ENCODE results near the gene MFF. TPM values are rescaled to one million over a fixed set of nuclear protein-coding genes. Genes with fewer than 3 reads are reported as not detected.
"Not testable (repeated sequence)": the region's sequence is repeated elsewhere in the genome, so short reads cannot be mapped to it uniquely, and the experiment has no call there.

MFF gene
- total RNA-seq, 1 donor from 2014 or later: 106 TPM

DNA sequence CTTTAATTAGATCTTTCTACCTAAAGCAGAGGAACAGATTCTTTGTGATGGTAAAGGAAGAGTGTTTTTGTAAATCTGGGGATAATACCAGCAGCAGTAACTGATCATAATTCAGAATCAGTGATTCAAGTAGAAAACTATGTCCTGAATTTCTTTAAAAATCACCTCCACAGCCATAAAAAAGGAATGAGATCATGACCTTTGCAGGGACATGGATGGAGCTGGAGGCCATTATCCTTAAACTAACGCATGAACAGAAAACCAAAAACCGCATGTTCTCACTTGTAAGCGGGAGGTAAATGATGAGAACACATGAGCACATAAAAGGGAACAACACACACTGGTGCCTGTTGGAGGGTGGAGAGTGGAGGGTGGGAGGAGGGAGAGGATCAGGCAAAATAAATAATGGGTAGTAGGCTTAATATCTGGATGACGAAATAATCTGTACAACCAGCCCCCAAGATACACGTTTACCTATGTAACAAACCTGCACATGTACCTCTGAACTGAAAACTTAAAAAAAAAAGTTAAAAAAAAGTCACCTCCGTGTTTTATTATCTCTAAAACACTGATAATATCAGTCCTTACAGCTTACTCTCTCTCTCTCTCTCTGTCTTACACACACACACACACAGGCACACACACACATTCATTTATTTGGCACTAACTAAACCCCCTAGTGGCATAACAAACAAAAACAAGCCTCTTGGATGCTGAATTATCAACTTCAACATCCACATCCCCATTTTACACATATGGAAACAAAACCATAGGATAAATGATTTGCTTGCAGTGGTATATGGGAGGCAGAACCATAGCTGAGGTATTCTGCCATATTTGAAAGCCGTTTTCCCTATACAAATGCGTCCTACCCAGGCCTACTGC, 52.7 kb downstream of the MFF start:
- H3K4me3 Mint-ChIP-seq (ENCODE audit: unreplicated experiment): no peak overlapping the region
- H3K27me3 Mint-ChIP-seq (ENCODE audit: unreplicated experiment): no peaks in the 10 kb centered on the region
- no peak for DNase-seq (ENCODE audit: low spot score)

DNA sequence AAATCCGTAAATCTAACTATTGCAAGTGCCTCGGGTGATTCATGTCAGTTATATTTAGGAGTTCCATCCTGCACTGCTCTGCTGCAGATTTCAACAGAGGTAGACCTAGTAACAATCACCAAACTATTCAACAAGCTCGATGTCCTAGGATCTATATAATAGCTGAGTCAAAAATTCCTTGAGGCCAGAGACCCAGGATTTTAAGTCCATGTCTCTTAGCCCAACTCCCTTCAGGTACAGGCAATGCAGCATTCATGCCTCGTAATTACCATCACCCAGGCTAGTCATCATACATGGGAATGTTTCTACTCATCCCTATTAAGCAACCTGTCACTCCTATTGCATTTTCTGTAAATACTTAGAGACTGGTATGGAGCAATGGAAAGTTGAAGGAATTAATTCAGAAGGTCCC, 53.3 kb downstream of the MFF start:
- Mint-ChIP-seq H3K4me3 (ENCODE audit: unreplicated experiment) (no peak overlapping the region), H3K4me1 (ENCODE audit: unreplicated experiment) (no peaks in the 10 kb centered on the region), H3K9me3 (ENCODE audit: unreplicated experiment) (no peaks in the 10 kb centered on the region), H3K36me3 (ENCODE audit: low read depth, unreplicated experiment) (no peaks in the 10 kb centered on the region), H3K27ac (ENCODE audit: unreplicated experiment) (no peak overlapping the region), H3K27me3 (ENCODE audit: unreplicated experiment) (no peaks in the 10 kb centered on the region)
- TF ChIP-seq, protein P1, sequence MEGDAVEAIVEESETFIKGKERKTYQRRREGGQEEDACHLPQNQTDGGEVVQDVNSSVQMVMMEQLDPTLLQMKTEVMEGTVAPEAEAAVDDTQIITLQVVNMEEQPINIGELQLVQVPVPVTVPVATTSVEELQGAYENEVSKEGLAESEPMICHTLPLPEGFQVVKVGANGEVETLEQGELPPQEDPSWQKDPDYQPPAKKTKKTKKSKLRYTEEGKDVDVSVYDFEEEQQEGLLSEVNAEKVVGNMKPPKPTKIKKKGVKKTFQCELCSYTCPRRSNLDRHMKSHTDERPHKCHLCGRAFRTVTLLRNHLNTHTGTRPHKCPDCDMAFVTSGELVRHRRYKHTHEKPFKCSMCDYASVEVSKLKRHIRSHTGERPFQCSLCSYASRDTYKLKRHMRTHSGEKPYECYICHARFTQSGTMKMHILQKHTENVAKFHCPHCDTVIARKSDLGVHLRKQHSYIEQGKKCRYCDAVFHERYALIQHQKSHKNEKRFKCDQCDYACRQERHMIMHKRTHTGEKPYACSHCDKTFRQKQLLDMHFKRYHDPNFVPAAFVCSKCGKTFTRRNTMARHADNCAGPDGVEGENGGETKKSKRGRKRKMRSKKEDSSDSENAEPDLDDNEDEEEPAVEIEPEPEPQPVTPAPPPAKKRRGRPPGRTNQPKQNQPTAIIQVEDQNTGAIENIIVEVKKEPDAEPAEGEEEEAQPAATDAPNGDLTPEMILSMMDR (IDR thresholded peaks at IDR 0.05; ENCODE audit: unreplicated experiment): no peak
- DNase-seq (ENCODE audit: low spot score): no peak

More for the DNA sequence above, 52.7 kb downstream of the MFF start:
- no peaks in the 10 kb centered on the region for H3K9me3 Mint-ChIP-seq (ENCODE audit: unreplicated experiment)
- H3K4me1 Mint-ChIP-seq (ENCODE audit: unreplicated experiment): no peaks in the 10 kb centered on the region
- no peak overlapping the region for H3K27ac Mint-ChIP-seq (ENCODE audit: unreplicated experiment)
- no peaks in the 10 kb centered on the region for H3K36me3 Mint-ChIP-seq (ENCODE audit: low read depth, unreplicated experiment)
- TF ChIP-seq, protein P1 (IDR thresholded peaks at IDR 0.05; ENCODE audit: unreplicated experiment): no peak

DNA sequence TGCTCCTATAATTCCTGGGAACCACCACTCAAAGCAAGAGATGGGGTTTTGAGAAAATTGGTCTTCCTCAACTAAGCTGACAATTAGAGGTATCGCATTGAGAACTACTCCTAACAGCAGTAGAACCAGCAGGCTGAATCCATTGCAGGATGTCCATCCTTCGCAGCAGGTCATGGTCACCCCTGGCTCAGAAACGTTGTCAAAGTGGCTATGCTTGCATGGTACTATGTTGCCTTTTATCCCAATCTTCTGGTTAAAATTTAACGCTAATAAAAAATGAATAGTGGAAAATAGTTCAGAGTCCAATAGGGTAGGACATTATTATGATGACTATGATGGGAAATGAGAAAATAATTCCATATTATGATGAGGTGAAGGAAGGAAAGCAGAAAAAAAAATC, 54.0 kb downstream of the MFF start, which contains the start of gene TM4SF20:
Gene TM4SF20, minus strand, starts transcription at position 212 of the 400 bp plus-strand sequence. Its CDS starts 38 bp downstream, at position 174.
- no peaks in the 10 kb centered on the region for H3K27me3 Mint-ChIP-seq (ENCODE audit: unreplicated experiment)
- DNase-seq (ENCODE audit: low spot score): no peak
- H3K27ac Mint-ChIP-seq (ENCODE audit: unreplicated experiment): no peak within 1 kb of the TSS
- no peaks in the 10 kb centered on the region for H3K9me3 Mint-ChIP-seq (ENCODE audit: unreplicated experiment)
- no peak within 1 kb of the TSS for H3K4me3 Mint-ChIP-seq (ENCODE audit: unreplicated experiment)
- H3K36me3 Mint-ChIP-seq (ENCODE audit: low read depth, unreplicated experiment): no peaks in the 10 kb centered on the region
- H3K4me1 Mint-ChIP-seq (ENCODE audit: unreplicated experiment): no peaks in the 10 kb centered on the region
- TF ChIP-seq, protein P1 (IDR thresholded peaks at IDR 0.05; ENCODE audit: unreplicated experiment): no peak

DNA sequence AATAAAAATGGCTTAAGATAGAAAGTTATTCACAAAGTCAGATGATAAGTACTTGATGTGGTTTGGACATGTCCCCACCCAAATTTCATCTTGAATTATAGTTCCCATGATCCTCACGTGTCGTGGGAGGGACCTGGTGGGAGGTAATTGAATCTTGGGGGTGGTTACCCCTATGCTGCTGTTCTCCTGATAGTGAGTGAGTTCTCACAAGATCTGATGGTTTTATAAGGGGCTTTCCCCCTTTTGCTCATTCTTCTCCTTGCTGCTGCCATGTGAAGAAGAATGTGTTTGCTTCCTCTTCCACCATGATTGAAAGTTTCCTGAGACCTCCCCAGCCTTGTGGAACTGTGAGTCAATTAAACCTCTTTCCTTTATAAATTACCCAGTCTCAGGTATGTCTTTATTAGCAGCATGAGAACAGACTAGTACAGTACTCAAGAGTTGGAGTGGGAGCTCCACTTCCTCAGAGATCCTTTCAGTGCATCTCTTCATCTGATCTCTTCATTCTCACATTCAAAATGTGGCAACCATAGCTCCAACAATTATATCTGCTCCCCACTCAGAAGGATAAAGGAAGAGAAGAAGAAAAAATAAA, 57.3 kb downstream of the MFF start:
- DNase-seq (ENCODE audit: low spot score); H3K36me3 Mint-ChIP-seq (ENCODE audit: low read depth, unreplicated experiment); H3K9me3 Mint-ChIP-seq (ENCODE audit: unreplicated experiment); H3K4me1 Mint-ChIP-seq (ENCODE audit: unreplicated experiment); H3K27ac Mint-ChIP-seq (ENCODE audit: unreplicated experiment); H3K27me3 Mint-ChIP-seq (ENCODE audit: unreplicated experiment); H3K4me3 Mint-ChIP-seq (ENCODE audit: unreplicated experiment): not testable (repeated sequence)

DNA sequence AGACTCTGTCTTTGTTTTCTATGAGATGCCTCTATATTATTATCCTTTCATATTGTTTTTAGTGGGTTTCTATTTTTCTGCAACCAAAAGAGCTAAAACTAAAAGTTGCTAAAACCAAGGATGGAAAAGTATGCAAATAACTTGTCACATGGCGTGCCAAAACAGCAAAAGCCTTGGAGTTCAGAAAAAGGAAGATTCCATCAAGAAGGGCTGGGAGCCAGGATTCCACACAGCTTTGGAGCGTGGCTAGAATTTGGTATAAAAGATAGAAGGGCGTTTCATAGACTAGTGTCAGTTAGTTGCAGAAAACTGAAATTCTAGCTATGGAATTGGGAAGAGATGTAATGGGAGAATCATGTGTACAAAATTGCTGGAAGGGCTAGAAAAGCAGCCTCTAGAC, 58.6 kb downstream of the MFF start:
- Mint-ChIP-seq H3K36me3 (ENCODE audit: low read depth, unreplicated experiment) (no peaks in the 10 kb centered on the region), H3K27me3 (ENCODE audit: unreplicated experiment) (peaks cover 1% of the 10 kb centered on the region), H3K4me3 (ENCODE audit: unreplicated experiment) (no peak overlapping the region), H3K27ac (ENCODE audit: unreplicated experiment) (no peak overlapping the region), H3K9me3 (ENCODE audit: unreplicated experiment) (no peaks in the 10 kb centered on the region), H3K4me1 (ENCODE audit: unreplicated experiment) (no peaks in the 10 kb centered on the region)
- TF ChIP-seq, protein P1 (IDR thresholded peaks at IDR 0.05; ENCODE audit: unreplicated experiment): no peak
- no peak for DNase-seq (ENCODE audit: low spot score)
